Measurements from ENCODE around the gene MSH2.
"Not testable (repeated sequence)": the region's sequence is repeated elsewhere in the genome, so short reads cannot be mapped to it uniquely, and the experiment has no call there.

MSH2 gene

DNA sequence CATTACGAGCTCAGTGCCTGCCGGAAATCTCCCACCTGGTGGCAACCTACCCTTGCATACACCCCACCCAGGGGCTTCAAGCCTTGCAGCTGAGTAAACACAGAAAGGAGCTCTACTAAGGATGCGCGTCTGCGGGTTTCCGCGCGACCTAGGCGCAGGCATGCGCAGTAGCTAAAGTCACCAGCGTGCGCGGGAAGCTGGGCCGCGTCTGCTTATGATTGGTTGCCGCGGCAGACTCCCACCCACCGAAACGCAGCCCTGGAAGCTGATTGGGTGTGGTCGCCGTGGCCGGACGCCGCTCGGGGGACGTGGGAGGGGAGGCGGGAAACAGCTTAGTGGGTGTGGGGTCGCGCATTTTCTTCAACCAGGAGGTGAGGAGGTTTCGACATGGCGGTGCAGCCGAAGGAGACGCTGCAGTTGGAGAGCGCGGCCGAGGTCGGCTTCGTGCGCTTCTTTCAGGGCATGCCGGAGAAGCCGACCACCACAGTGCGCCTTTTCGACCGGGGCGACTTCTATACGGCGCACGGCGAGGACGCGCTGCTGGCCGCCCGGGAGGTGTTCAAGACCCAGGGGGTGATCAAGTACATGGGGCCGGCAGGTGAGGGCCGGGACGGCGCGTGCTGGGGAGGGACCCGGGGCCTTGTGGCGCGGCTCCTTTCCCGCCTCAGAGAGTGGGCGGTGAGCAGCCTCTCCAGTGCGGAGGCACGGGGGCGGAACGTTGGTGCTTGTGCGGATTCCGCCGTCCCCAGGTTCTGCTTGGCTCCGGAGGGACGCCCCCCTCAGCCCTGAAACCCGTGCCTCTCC, at the start of gene MSH2:
MSH2 (plus strand) TSS at position 352 of the 804 bp plus-strand sequence; CDS start at position 388, 36 bp downstream.
- DNase-seq: peak; percentile 83

DNA sequence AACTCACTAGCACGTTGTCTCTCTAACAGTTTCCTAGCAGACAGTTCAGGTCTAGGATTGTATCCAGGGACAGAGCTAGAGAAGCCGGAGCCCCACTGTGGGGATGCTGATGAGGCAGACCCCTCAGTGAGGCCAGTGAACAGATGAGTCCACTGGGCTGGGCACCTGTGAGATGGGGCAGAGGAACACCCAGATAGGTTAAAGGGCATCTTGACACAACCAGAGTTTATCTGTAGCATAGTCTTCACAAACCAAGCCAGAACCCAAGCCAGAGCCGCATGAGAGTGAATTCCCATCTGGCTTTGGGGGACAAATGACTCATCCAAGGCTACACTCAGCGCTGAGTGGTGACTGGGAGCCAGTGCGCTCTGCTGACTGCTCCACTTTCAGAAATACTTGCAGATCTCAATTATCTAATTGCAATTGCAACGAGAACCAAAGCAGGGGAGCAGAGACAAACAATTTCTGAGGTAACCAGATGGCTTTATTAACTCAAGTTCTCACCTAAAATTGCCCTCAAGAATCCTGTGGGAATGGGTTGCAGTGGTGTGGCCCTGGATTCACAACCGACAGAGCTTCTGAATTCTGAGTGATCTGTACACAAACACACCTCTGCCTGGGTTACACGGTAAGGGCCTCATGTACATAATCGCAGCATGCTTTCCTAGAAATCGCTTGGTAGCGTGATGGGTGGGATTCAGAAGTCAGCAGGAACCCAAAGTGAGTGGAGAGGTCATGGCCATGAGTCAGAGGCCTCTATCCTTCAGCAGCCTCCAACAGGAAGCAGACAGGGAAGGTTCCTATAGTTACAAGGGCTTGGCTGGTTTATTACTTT, 48.7 kb upstream of the MSH2 start:
- DNase-seq: peak; percentile 54

GRCh38 chr2:47354848-47355204, 48.1 kb upstream of the MSH2 start:
- no peak for DNase-seq

- peak; percentile 26 for DNase-seq
Observed at GRCh38 chr2:47357483-47357882, 45.5 kb upstream of the MSH2 start.

DNA sequence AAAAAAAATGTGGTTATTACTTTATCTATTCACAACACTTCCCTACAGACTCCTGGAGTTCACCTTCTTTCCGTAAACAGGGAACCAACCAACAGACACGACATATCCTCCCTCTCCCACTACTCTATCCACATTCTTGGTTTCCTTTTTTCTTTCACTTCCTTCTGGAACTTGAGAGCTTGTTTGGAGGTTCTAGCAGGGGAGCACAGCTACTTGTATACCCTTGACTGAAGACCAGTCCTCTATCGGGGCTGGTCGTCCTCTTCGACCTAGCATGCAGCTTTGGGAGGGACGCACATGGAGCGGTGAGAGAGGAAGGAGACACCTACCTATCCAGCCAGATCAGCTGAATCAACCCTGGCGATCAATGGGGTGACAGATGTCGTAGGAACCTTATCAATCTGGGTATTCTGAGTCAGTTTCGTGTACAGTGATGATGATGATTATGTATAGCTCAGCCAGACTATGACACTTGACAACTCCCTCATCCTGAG, 43.5 kb upstream of the MSH2 start:
- DNase-seq: no peak

GRCh38 chr2:47360283-47360682, 42.7 kb upstream of the MSH2 start:
- DNase-seq: no peak

DNA sequence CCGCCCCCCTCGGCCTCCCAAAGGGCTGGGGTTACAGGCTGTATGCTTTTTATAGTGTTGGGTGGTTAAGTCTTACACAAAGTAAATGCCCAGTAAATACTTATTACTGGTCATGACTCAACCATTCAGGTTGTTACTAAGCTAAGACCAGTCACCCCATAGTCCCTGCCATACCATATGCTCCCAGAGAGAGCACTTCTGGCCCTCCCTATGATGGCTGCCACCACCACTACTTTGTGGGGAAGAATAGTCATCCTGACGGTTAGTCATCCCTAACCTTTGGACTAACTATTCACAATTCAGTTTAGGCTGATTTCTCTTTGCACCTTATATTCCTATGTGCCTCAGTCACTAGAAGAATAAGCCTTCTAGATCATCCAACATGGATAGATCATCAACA, 42.0 kb upstream of the MSH2 start:
- DNase-seq: peak; percentile 49

- not testable (repeated sequence) for DNase-seq
Observed at GRCh38 chr2:47361505-47362229, 41.3 kb upstream of the MSH2 start.

GRCh38 chr2:47373747-47374146, 29.2 kb upstream of the MSH2 start:
- DNase-seq: no peak

DNA sequence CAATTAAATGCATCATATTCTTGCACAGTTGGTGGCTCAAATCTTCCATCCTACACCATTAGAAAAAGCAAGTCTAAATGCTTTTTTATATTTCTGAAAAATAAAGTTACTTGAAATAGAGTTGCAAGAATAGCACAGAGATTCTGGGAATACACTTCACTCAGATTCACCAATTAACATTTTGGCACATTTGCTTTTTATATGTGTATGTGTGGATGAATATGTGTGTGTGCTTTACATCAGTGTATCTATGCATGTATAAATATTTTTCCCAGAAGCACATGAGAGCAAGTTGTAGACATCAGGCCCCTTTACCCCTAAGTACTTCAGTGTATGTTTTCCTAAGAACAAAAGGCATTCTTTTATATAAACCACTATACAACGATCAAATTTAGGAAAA, 27.6 kb upstream of the MSH2 start:
- DNase-seq: no peak

- no peak for DNase-seq
Observed at GRCh38 chr2:47379384-47379783, 23.6 kb upstream of the MSH2 start.

DNA sequence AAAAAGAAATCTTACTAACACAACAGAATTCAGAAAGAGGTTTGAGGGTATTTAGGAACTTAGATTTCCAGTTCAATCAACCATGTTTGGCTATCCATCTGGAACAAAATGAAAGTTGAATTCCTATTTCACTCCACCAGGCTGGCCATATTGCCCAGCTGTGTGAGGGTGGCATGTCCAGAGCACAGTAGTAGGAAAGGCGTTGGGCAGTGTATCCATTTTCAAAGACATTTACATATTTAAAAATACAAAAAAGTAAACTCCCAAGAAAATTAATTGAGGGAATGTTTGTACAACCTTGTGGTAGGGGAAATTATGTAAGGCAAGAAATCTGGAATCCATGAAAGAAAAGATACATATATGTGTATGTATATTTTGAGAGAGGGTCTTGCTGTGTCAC, 21.5 kb upstream of the MSH2 start:
- no peak for DNase-seq

DNA sequence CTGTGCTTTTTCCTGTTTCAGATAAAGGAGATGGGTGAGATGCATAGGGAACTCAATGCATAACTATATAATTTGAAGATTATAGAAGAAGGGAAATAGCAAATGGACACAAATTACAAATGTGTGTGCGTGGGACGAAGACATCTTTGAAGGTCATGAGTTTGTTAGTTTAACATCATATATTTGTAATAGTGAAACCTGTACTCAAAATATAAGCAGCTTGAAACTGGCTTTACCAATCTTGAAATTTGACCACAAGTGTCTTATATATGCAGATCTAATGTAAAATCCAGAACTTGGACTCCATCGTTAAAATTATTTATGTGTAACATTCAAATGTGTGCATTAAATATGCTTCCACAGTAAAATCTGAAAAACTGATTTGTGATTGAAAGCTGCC, 16.4 kb upstream of the MSH2 start:
- no peak for DNase-seq

DNA sequence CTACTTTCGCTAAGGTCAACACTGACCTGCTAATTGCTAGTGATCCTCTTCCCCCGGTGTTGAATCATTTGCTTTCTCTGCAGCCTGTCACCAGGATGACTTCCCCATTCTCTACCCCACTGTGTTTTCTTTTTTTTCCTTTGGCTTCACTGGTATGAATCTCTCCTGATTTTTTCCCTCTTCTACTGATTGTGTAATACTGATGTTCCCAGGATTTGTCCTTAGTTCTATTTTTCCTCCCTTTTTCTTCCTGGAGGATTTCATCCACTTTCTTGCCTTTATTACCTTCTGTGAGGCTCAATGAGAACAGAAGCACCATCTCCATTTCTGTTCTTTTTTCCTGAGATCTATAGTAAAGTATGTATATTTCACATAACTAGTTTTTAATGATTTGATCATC, 14.1 kb upstream of the MSH2 start:
- no peak for DNase-seq

DNA sequence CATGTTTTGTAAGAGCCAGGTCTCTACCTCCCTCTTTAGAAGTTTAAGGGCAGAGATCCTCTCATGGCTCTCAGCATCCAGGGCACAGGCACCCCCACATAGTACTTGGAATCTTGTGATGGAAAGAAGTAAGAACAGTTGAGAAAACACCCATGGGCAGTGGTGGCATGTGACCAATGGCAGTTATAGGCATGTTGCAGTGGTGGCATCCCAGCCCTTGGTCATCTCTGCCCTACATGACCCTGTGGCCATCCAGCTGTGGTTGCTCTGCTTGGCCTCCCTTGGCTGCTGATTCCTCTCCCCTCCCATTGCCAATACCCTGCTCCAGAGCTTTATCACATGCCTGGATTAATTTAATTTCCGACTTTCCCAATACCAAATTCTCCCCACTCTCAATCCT, 13.3 kb upstream of the MSH2 start:
- no peak for DNase-seq

DNA sequence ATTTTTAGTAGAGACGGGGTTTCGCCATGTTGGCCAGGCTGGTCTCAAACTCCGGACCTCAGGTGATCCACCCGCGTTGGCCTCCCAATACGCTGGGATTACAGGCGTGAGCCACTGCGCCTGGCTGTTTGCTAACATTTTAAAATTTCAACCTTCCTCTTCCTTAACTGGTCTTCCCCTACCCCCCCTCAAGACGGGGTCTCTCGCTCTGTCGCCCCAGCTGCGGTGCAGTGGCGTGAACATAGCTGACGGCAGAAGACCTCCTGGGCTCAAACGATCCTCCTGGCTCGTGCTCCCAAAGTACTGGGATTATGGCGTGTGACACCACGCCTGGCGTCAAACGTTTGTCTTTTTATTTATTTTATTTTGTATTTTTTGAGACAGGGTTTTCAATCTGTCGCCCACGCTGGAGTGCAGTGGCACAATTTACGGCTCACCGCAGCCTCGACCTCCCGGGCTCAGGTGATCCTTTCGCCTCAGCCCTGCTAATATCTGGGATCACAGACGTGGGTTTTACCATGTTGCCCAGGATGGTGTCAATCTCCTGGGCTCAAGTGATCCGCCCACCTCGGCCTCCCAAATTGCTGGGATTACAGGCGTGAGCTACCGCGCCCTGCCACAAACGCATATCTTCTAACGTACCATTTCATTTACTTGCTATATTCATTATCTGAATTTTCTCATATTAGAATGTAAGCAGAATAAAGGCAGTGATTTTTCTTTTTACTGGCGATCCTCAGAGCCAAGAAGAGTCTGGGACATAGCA, 984 bp upstream of the MSH2 start:
- no peak for DNase-seq

DNA sequence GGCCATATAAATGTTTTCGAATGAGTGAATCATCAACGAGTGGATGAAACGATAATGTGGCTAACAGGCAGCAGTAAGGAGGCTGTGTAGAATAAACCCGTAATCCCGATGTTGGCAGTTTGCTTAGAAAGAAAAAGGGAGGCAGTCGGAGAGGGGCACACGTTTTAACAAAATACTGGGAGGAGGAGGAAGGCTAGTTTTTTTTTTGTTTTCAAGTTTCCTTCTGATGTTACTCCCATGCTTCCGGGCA, 476 bp upstream of the MSH2 start:
- peak; percentile 9 for DNase-seq

- no peak for DNase-seq
Observed at GRCh38 chr2:47403609-47404193, 745 bp downstream of the MSH2 start.

DNA sequence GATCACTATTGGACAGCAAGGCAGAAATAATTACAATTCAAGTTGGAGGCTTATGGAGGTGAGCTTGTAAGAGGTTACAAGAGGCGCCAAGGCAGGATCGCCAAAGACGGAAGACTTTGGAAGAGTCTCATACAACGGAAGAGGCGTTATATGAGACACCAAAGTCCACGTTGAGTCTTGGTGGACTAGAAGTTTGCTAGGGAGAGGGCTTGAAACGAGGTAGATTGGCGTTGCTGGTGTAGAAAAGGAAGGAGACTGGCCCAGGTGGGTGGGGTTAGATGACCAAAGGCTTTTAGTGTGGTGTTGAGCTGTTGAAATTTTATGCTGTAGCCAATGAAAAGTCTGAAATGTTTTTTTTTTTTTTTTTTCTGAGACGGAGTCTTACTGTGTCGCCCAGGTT, 1.4 kb downstream of the MSH2 start:
- DNase-seq: no peak

GRCh38 chr2:47405757-47406156, 2.8 kb downstream of the MSH2 start:
- DNase-seq: peak; percentile 36

- DNase-seq: not testable (repeated sequence)
Observed at GRCh38 chr2:47406649-47407330, 3.8 kb downstream of the MSH2 start.

DNA sequence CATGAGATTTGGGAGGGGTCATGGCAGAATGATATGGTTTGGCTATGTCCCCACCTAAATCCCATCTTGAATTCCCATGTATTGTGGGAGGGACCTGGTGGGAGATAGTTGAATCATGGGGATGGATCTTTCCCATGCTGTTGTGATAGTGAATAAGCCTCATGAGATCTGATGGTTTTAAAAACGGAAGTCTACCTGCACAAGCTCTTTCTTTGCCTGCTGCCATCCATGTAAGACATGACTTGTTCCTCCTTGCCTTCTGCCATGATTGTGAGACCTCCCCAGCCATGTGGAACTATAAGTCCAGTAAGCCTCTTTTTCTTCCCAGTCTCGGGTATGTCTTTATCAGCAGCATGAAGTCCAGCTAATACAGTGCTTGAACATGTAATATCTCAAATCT, 5.0 kb downstream of the MSH2 start:
- DNase-seq: not testable (repeated sequence)
